ENCODE measurements around the gene INPP5A.

The INPP5A gene

DNA sequence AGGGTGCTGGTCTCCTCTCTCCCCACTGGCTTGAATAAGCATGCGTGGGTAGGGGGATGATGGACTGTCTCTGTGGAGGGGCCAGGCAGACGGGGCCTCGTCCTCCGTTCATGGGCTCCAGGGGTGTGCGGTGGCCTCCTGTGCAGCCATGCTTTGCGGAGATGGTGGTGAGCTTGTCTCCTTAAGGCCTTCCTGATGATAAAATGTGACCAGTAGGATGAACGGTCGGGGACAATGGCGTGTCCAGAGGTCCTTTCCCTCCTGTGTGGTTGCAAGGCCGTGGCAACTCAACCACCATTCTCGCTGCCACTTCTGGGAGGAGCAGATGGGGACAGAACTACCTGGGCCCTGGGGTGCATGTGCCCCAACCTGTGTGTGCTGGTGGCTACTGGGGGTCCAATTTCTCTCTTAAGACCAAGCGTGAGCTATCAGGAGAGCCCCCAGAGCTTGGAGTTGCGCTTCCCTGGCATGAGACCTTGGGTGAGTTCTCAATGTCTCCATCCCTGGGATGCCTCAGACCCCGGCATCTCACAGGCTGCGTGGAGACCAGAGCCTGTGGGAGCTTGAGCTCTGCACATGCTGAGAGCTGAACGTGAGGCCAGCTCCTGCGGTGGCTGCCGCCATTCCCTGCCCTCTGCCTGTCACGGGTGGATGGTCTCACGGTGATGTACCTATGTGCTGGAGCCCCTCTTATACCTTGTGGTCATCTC, 112.2 kb downstream of the INPP5A start:
- DNase-seq, result no peak

DNA sequence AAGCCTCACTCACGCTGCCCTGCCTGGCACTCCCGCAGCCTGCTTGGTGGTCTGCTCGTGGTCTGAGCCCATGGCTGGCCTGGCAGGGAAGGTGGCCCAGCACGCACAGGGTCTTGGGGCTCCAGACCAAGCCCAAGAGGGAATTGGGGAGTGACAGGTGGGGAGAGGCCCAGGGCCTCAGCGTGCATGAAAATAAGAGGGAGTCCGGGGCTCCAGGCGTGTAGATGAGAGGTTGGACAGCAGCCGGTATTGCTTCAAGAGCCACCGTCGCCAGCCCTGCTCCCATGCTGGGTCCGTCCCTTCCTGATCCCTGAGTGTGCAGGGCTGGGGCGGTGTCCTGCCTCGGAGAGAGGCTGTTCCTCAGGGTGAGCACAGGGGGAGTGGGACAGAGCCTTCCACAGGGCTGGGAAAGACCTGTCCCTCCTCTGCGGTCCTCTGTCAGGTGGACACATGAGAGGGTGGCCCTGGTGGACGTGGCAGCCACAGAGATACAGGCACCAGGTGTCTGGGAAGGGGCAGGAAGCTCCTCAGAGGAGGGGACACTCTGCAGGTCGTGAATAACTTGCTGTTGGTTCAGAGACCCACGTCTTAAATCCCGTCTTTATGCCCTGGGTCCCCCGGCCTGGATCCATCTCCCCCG, 113.1 kb downstream of the INPP5A start:
- no peak for DNase-seq

DNA sequence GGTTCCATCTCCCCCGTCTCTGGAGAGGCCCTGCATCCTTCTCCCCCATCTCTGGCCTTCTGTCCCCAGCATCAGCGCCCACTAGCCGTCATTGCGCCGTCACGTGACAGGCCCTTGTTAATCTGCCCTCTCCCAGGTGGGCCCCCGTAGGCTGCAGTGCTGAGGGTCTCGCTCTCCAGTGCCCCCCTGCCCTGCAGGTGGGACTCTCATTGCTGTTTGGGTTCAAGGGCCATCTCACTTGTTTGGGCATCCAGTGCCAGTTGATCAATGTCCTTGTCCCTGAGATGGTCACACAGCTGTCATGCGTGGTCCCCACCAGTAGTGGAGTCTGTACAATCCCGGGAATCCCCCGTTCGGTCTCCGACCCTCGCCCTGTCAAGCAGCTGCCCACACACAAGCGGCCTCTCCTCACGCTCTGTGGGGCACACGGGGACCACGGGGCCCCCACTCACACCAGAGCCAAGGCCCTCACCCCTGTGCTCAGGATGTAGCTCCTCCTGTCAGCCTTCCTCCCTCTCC, 114.0 kb downstream of the INPP5A start:
- no peak for DNase-seq

DNA sequence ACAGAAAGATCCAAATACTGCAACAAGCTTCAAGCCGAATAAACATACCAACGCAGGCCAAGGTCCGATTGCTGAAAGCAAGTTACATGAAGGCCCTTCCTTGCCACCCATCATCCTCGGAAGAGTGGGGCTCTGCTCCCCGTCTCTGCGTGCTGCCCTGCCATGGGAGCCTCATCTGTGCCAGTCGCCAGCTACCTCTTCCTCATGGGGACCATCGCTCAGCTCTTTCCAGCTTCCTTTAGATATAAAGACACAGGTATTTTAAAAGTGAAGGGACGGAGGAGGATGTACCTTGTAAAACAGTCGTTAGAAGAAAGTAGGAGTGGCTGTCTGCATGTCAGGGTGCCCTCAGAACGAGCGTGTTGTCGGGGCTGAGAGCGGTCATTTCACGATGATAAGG, 114.9 kb downstream of the INPP5A start:
- no peak for DNase-seq

DNA sequence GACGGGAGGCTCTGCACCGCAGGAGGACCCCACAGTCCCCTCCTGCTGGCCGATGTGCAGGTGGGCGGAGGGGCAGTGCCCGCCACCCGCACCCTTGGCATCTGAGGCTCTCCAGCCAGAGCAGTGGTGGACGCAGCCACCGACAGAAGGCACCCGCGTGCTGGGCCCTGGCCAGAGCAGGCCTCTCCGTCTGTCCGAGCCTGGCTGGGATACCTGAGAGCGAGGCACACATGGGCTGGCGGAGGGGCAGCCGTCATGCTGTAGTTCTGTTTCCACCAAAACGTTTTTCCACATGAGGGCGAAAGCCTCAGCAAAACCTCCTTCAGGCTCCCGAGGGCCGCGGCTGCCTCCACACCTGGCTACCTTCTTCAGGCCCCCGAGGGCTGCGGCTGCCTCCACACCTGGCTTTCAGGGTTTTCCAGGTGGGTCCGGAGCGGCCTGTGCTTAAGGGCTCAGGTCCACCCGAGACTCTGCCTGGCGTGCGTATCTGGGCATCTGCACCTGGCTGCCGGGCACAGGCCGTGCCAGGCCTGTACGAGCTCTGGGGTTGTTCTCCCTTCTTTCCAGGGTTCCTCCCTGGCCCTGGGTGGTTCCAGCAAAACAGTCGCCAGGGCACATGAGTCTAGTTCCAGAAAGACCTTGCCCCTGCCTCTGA, 115.5 kb downstream of the INPP5A start:
- no peak for DNase-seq

DNA sequence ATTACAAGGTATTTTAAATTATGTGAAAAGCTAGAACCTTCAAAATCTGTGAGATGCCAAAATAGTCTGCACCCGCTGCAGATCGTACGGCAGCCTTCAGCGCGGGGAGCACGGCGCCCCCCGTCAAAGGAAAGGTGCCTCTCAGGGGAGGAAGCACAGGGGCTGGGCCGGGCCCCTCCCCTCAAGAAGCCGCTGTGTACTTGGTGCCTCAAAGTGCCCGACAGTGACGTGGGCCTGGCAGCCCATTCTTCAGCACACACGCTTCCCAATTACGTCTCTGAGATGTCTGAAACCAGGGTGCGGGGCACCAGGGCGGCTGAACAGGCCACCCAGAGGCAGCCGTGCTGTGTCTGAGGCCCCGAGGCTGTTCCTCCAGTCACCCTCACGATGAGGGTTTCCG, 116.1 kb downstream of the INPP5A start:
- no peak for DNase-seq

DNA sequence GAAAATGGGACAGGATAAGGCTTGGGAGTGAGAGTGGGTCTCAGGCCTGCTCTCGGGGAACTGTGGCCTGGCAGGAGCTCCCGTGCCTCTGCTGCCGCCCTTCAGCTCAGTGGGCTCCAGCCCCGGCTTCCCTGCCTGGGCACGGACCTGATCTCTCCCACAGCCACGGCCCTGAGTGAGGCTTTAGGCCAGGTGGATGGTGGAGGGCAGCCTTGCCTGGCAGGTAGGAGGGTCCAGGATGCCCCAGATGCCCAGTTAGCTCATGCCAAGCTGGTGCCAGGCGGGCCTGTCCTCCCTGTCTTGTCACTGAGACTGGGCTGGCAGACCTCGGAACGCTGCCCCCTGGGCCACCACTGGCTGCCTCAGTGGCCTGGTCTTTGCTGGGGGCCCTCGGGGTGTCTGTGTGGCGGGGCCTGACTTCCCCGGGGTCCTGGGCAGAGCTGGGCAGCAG, 116.6 kb downstream of the INPP5A start:
- DNase-seq, result no peak

DNA sequence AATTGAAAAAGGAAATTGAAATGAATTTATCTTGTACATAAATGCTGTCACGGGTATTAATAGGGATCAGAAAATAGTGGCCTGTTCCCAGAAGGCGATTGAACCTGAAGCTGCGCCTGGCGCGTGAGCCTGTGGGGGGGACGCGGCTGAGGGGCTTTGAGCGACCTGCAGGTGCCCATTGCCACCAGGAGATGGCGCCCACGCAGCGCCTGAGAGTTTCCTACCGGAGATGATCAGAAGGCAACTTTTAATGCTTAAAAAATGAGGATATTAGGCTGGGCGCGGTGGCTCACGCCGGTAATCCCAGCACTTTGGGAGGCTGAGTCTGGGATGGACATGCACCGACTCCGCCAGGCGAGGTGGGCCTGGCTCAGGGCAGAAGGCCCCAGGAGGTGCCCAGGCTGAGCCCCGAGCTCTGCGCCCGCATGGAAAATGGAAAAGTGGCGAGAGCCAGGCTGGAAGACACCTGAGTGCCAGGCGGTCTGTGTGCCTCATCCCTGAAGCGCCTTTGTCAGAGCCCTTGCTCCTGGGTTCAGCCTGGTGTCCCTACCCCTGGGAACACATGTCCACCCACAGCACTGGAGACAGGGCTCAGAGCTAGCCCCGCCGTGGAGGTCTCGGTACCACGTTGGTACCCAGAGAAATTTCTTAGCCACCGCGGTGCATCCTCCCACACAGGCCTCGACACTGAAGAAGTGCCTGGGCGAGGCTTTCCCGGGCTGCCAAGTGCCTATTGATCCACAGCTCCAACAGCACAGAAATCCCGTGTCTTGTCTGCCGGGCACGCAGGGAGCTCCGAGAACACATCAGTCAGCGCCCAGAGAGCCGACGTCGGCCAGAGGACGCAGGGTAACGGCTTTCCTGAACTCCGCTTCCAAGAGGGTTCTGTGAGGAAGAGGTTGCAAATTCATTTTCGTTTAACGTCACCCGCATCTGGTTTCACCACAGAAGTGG, 117.4 kb downstream of the INPP5A start:
- peak; percentile 84 for DNase-seq

DNA sequence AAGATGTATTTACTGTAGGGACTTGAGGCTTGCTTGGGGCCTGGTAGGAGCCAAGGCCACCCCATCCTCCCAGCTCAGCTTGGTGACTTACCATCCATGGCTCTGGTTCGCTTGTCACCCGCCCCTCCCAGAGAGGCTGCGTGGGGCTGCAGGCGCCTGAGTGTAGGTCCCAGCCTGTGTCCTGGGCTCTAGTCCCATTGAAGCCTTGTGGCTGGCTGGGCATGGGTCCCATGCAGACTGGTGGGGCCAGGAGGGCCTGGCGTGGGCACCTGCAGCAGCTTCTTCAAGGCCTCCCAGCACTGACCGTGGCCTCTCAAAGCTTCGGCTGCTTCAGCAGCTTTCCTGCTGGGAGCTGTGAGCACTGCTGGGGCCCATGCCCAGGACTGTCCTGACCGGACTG, 118.1 kb downstream of the INPP5A start:
- DNase-seq, result no peak

DNA sequence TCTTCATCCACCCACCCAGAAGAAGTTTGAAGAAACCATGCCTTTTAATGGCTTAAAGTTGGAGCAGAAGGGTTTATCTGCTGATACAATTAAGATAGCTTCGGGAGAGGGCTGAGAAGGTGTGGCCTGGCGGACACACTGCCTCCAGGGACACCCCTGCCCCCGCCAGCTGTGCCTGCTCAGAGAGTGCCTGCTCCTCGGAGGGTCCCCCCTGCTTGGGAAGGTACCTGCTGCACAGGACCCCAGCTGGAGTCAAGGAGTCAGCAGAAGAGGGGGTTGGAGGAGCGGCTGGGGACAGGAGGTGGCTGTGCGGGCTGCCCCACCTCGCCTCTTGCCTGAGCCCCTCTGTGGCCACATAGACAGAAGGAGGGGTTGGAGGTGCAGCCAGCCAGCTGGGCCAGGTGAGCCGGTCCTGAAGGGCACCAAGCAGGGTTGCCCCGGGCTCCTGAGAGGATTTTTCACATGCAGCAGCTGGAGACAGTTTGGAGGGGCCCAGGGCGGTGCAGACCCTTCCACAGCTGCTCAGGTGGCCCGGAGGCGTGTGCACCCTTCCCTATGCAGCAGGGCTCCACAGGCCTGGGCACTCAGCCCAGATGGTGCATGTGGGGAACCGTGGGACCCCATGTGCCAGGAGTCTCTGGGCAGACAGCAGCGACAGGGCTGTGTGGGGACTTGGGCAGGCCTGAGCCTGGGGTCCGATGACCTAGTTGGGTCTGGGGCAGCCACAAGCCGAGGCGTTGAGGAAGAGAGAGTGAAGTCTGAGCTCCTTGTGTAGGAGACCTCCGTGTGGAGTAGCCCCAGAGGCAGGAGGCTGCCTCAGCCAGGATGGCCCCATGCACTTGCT, 118.9 kb downstream of the INPP5A start:
- DNase-seq, result no peak

DNA sequence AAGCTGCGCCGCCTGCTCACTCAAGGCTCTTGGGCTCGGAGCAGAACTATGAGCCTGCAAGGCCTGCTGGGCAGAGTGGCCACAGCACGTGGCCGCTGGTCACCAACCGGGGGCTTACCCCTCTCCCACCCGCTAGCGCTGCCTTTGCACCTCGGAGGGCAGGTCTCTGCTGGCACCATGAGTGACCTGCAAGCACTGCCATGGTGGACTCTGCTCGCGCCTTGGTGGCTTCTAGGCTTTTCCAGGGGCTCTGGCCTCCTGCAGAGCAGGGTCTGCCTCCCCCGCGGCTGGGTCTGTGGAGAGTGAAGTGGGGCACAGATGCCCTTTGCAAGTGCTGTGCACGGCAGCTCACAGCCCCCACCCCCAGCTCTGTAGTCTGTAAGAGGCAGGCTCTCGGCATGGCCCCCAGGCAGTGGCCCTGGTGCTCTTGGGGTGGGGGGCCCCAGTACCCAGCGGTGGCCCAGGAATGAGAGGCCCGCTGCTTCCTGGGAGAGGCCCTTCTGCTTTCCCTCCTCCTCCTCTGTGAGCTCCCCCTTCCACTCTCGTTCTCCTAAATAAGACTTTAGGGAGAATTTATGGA, 119.6 kb downstream of the INPP5A start:
- DNase-seq, result no peak

DNA sequence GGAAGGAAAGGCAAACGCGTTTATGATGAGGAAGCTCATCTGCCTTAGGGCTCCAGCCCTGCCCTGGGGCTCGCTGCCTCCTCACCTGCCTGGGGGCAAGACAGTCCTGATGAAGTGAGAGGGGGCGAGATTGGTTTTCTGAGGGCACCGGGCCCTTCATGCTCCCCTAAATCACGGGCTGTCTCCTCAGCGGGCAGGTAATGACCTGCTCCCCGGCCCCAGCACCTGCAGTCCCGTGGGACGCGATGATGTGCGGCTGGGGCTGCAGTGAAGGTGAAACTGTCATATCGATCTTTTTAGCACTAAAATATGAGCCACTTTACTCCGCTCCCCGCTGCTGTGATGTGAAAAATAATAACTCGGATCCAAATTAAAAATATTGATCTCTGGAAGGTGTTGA, 120.2 kb downstream of the INPP5A start:
- DNase-seq, result no peak

DNA sequence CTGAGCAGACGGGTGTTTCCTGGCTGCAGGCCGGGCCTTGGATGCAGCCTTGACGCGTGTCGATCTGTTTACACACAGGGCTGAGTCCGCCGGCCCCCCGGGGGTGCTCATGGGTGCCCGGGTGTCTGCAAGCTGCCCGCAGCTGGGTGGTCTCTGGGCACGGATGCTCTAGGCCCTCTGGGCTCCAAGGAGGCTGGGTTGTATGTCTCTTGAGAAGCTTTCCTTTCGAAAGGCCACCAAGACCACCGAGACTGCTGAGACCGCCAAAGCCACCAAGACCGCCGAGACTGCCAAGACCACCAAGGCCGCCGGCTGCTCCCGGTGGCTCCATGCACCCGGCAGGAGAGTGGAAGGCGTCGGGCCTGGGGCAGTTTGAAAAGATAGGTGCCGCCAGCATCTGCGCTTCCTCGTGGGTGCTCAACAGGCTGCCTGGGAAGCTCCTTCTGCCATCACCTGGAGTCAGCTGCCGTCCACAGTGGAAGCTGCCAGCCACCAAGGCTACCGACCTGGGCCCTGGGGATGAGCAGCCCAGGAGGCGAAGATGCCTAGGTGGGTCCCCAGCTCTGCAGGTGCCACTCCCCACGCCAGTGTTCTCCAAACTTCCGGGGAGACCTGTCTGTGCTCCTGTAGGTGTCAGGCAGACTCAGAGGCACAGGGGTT, 121.1 kb downstream of the INPP5A start:
- no peak for DNase-seq

DNA sequence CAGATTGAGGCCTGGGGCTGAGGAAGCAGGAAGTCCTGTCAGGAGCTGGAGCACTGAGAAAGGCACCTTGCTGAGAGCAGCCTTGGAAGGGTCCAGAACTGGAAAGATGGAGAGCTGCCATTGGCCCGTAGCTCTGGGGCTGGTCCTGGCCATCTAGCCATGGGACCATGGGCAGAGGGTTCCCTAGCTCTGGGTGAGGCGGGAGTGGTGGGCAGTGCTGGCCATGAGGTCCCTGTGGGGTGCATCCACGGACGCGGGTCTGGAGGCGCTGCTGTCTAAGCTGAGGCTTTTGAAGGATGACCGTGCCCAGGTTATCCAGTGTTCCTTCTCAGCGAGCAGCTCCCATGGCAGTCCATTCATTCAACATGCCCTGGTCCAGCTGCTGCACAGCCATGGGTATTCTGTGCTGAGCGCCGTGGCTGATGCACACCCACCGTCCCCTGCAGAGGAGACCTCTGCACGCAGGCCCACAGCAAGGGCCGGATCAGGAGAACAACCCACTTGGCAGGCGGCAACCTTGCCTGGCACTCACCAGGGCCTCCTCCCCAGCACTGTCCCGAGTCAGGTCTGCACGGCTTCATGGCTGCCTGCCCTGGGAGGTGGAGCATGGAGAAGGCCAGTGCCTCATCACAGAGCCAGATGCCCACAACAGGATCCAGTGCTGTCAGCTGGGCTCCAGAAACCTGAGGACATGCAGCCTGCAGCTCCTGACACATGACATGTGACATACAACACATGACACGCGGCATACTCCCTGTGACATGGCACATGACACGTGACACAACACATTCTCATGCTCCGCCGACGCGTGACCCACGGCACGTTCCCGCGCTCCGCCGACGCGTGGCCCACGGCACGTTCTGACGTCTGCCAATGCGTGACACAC, 121.9 kb downstream of the INPP5A start:
- no peak for DNase-seq

DNA sequence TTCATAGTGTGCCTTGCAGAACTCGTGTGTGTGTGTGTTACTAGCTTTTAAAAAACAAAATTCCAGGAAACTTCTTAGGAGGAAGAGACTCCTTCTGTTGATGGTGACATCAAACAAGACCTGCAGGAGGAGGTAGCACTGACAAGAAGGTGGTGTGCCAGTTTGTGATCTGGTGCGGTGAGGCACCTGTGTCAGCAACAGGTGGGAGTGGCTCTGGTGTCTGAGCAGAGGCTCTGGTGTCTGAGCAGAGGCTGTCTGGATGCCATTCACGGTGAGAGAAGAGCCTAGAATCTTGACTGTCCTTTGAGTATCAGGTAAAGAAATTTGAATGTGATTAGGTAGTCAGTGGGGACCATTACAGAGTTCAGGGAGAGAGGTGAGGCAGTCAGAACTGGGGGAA, 122.8 kb downstream of the INPP5A start:
- no peak for DNase-seq

DNA sequence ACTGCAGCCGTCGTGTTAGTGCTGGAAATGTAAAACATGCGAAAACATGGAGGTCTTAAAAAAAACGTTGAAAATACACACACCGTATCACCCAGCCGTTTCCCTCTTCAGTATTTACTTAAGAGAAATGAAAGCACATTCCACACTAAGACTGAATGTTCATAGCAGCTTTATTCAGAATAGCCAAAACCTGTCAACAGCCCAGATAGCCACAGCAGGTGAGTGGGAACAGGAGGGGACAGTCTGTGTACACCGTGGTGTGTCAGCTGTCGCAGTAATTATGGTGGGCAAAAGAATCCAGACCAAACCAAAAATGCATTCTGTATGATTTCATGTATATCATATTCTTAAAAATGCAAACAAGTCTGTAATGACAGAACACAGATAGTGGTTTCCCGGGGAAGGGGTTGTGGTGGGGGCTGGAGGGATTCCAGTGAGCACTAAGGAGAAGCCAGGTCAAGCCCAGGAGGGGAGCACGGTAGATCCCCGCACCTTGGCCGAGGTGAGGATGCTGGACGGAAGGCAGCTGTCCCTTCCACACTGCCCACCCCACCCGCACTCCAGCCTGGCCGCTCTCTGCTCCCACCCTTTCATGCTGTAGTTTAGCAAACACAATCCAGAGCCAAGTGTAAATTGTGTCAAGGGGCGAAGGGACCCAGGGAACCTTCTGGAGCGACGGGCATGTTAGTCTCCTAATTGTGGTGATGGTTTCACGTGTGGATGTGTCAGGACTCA, 124.8 kb downstream of the INPP5A start:
- DNase-seq, result no peak

DNA sequence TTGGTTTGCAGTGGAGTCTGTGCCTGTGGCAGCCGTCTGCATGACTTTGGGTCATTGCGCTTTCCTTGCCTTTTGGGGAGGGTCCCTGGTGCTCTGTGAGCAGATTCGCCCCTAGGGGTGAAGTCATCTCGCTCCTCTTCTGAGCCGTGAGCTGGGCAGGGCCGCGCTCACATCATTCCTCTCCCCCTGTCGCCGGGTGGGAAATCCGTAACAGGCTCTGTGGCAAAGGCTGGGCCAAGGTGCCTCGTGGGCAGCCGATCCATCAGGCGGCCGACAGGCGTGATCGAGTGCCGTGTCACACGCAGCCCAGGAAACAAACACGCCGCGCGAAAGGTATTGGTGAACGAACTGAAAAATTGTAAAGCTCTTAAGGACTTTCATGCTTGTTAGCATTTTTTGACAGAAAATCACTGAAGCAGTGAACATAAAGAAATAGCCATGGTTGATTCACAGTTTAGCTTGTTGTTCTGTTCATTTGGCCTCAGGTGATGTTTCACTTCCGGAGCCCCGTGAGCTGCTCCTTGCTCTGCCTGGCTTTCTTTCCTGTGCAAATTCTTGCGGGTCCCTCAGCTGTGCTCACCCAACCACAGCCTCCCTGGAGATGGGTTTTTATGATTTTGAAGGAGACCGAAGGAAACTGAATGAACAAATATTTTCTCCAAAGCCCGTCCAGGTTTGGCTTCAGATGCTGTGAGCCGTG, 126.2 kb downstream of the INPP5A start:
- DNase-seq, result no peak

DNA sequence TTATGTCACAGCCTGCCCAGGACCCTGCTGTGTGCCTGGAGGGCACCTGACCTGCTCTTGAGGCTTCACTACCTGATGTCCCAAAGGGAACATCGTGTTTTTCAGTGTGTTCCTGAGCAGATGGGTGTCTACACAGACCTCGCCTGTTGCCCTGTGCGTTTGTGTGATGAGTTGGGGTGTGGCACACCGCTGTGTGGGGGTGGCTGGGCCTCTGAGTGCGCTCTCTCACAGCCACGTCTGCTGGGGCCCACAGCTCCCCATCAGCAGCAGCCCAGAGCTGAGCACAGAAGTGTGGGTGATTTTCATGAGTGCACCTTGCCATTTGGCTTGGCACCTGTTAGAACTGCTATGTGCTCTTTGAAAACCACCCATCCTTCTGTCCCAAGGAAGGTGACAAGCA, 126.8 kb downstream of the INPP5A start:
- no peak for DNase-seq

DNA sequence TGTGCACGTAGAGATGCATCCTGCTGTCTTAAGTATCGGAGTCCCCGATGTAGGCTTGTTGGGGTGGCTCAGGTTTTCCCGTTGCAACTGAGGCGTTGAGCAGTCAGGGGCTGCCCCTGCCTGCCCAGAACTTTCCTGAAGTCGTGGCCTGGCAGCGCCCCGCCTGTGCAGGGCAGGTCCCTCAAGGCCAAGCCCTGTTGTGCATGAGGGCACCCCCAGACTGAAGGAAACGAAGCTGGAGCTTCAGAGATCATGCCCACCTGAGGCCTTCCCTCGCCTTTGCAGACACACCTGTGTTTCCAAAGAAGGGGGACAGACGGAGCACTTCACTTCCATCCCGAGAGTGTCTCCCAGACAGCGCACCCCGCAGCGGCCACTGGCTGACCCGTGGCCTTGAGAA, 127.3 kb downstream of the INPP5A start:
- no peak for DNase-seq
